HL-60/S4 (cell line): Measurements from ENCODE around the gene EDARADD.

Experiments used
- in situ Hi-C: fragments of 300-500 bp; cut with MboI; formaldehyde crosslinking; loops from 2 replicates; pipeline ENCODE4 v1.14.3; 2022; ENCODE audit warnings: low sequenced_read_pairs

EDARADD gene

DNA sequence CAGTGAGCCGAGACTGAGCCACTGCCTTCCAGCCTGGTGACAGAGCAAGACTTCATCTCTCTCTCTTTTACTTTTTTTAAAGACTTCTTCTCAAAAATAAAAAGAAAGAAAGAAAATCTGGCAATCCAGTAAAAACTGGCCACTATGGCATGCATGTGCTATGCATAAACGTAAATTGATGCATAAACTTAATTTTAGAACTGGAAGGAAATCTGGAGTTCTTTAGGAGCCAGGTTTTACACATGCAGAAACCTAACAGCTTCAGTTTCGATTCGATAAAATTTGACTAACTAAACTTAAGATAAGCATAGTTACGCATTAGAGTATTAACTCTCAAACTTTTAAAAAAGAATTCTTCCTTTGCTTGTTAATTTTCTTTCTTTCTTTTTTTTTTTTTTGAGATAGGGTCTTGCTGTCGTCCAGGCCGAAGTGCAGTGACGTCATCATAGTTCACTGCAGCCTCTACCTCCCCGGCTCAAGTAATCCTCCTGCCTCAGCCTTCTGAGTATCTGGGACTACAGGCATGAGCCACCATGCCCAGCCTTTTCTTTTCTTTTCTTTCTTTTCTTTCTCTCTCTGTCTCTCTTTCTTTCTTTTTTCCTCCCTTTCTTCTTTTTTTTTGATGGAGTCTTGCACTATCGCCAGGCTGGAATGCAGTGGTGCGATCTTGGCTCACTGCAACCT, 117.8 kb downstream of the EDARADD start:
- in situ Hi-C loops, result no loop called here

DNA sequence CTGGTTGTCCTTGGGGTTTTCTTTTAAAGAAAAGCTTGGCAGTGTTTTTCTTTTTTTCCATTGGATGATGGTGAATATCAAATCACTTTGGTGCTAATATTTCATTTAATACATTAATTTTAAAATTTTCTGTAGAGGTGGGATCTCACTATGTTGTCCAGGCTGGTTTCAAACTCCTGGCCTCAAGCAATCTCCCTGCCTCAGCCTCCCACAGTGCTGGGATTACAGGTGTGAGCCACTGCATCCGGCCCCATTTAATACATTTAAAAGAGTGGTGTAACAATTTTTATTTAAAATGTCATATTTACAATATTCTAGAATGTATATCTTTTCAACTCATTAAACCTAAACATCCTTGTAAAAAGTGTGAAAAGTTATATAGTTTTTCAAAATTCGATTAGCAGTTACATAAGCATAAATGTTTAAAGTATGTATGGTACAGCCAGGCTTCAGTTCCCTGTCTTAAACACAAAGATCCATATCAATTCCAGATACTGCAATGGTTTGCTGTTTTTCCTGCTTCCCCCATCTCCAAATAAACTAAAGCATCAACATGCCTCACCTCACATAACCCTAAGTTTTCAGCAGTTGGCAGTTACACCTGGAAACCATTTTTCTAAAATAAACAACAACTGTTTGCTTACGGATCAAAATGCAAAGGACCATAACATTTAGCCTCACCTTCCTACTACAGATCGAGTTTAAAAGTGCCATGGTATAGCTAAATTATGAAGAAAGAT, 120.8 kb downstream of the EDARADD start:
- in situ Hi-C loops, result no loop called here

DNA sequence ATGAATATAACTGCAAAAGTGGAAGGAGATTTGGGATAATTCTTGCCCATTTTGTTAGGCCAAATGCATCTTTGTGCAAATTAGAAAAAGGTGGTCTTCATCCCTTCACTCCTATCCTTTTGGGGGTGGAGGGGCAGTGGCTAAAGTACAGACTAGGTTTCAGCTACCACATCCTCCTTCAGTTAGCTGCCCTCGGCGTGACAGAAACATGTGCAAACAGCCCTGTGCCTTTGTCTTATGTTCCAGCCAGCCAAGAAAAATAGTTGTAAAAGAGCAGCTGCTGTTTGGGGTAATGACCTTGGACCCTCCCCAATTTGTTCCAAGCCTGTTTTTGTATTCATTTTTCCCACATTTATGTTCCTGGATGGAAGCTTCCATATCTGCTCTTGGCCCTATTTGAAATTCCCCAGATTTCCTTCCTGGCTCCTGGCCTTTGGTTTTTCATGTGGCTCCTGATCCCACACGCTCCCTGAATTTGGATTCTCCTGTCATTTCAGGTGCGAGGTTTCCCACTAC, 121.4 kb downstream of the EDARADD start:
- in situ Hi-C loops, result no loop called here

DNA sequence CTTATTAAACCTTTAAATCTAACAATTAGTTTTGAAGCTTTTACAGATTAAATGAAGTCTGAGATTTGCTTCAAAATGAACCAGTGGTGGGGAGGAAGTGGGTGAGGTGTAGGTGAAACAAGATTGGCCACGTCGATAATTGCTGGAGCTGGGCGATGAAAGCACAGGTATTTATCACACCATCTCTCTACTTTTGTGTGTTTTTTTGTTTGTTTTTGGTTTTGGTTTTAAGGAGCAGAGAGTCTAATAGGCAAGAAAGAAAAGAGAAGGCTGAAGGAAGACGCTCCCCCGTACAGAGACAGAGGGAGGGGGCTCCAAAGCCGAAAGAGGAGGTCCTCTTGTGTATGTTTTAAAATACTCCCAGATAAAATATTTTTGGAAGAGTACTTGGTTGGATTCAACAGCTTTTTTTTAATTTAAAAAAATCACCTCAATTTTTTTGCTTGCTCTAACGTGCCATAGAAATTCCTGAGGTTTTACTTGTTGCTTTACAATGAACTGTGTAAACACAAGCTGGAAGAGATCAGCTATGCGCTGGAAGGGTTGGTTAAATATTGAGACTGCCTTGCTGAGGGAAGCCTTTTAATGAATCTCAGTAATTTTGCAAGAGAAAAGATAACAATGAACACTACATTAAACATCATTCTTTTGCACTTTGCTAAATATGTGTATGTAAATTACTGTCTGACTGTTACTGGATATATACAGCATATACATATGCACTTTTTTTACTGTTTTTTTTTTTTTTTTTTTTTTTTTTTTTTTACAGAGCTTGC, 123.0 kb downstream of the EDARADD start:
- in situ Hi-C loops, result no loop called here

DNA sequence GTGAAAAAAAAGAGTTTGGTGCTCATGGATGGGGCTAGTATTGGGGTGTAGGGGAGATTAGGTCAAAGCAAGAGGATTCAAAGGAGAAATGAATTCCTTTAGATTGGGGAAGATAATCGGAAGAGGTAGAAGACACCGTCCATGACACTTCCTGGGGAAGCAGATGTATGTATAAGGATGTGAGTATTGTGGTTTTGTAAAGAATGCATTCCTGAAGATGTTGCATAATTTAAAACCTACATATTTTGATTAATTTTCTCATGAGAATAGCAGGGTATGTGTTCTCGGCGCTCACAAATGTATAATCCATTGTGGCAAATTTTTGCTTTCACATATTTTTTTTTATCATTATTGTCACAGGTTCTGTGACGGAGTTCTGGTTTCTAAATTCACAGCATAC, 124.2 kb downstream of the EDARADD start:
- in situ Hi-C loops, result no loop called here

DNA sequence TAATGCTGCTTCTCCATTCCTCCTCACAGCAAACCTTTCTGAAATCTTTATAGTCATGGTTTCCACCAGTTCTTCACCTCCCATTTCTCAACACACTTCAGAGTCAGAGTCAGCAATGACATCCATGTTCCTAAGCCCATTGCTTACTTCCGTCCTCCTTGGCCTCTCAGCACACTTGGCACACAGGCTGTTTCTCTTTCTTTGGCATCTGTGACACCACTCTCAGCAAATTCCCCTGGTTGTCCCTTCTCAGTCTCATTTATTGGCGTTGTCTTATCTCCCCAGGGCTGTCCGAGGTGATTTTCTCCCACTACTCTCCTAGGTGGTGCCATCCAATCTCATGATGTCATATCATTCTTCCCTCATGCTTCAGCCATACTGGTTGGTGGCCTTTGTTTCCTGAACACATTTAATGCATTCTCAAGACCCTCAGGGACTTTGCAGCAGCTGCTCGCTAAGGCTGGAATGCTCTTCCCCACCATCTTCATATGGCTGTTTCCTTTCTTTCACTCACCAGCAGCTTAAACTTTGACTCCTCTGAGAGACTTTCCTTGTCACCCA, 126.4 kb downstream of the EDARADD start:
- in situ Hi-C loops, result no loop called here

DNA sequence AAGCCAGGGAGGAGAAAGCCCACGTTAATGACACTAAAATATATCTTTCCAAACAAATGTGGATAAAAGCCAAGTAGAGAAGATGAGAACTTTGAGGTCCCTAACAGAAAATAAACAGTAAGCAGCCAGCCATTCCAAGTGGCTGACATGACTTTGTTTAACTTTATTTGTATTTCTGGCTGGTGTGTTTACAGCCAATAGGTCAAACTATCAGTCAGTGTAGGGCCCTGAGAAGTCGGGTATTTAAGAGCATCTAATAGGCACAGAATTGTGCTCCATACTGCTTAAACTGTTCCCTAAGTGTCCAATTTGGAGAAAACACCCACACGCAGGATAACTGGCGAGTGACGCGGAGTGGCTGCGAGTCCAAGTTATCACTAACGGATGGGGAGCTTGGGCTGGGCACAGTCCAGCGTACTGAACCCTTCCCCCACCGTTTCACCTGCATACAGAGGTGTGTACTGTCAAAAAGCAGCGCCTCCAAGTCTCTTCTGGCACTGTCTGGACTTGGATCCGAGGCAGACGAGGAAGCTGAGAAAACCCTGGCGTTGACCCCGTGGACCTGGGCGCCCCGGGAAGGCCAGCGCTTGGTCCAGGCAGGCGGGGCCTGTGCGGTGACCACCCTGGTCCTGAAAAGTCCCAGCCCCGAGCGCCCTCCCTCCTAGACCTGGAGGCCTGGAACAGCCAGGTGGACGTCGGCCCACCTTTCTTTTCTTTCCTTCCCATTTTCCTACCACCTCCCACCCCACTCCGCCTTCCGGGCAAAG, 129.0 kb downstream of the EDARADD start:
- in situ Hi-C loops, result no loop called here

DNA sequence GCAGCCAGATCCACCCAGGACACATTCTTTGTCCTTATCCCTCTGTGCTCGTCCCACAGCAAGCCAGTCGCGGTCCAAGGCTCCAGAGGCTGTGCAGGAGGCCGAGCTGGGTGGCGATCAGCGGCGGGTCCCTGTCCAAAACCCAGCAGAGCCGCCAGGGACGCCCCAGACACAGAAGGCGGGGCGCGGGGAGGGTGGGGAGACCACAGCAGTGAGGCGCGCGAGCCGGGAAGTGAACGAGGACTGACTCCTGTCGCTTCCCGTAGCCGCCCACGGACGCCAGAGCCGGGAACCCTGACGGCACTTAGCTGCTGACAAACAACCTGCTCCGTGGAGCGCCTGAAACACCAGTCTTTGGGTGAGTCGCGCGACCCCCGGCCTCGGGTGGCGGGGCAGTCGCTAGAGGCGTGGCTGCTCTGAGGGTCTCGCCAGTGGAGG, 129.6 kb downstream of the EDARADD start, which contains the start of gene LGALS8:
TSS of gene LGALS8 (plus strand) at position 279 of the 438 bp plus-strand sequence. CDS start 2,089 bp downstream, outside the sequence.
- in situ Hi-C loops, result no loop called here

DNA sequence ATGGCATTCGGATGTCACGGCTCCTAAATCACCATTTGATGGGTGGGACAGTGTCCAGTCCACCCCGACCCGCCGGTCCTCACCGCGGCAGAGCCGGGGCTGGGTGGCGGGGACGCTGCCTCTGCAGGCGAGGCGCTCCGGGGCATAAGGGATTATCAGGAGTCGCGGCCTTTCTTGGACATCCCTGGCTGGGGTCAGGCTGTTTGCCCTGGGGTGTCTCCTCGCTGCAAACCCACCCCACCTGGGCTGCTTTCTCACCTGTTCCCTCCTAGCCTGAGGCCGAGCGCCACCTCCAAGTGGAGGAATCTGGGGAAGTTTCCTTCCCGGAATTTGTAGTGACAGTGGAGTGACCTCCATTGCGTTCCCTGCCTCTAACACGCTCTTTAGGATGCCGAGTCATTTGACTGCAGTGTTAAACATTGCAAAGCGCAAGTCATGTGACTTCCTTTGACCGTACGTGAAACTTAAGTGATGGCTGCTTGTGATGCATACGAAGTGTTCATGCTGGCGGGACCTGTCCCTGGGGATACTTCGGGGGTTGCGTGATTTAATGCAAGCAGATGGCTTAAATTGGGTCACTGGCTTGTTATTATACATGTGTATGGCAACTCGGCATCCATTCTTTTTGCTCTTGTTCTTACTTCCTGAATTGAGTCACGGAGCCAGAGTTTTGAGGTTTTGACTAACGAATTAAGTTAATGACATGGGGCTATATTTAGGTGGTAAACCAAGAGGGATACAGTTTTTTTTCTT, 130.2 kb downstream of the EDARADD start:
- in situ Hi-C loops, result no loop called here

DNA sequence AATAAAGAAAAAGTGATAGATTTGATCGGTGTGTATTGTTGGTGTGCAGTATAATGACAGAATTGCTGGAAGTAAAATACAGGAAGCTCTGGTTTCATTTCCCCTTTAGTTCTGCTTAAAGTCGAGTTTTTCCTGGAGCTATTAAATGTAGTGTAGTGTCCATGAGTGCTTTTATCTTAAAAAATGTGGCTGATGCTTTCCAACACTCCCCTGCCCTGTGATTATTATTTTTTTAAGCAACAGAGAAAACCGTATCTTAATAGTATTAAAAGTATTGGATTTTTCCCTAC, 130.8 kb downstream of the EDARADD start:
- in situ Hi-C loops, result no loop called here

DNA sequence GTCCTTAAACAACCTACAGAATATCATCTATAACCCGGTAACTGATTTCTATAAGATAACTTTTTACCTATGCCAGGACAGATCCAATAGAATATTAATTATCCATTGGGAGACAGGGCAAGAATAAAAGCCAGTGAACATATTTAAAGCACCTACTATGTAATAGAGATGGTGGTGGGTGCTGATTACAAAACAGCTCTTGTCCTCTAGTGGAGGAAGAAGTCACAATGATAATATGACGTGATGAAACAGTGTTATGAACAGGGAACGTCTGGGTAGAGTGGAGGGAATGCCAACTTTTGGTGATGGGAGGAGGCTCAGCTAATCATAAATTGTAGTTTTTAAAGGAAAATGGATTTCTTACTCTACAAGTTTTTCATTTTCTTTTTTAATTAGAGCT, 132.0 kb downstream of the EDARADD start:
- in situ Hi-C loops, result no loop called here

DNA sequence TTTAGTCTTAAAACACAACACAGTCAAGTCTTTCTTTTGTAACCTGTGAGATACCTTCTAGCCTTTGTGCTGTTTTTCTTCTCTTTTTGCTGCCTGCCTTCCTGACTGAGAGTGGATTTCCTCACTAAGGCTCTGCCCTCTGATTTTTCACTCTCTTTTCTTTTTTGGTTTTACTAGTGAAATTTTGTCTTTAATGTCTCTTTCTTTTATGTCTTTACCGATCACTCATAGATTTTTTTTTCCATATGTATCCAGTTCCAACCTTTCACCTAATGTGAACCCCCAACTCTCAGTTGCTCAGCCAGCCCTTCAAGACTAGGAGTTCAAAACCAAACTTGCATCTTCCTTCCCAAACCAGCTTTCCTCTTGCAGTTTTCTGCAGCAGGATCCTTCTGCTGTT, 136.2 kb downstream of the EDARADD start:
- in situ Hi-C loops, result no loop called here

DNA sequence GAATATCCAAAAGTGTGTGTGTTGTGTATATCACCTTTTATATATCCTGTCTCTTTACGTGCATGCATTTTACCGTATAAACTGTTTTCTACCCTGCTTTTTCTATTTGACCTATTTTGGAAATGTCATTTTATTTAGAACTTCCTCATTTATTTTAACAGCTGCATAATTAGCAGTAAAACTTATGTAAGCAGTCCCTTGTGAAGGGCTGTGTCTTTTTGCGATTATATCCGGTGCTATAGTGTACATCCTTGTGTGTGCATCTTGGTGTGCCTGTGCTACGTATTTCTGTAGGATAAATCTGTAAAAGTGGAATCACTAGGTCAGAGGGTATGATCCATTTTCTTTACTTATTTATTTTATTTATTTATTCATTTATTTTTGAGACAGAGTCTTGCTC, 136.9 kb downstream of the EDARADD start:
- in situ Hi-C loops, result no loop called here

DNA sequence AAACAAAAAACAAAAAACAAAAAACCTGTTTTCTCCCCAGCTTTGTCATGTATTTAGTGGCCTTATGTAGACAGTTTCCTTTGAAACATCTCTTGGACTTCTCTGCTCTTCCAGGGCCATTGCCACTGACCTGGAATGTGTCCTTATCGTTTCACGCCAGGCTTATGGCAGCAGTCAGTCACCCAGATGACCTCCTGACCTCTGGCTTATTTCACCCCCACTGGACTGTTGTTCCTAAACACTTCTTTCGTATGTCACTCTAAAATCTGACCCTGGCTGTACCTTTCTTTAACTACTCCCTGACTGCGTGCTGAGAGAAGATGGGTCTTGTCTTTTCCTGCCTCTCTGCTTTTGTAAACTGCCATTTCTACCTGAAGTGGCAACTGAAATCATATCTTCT, 138.8 kb downstream of the EDARADD start:
- in situ Hi-C loops, result no loop called here

DNA sequence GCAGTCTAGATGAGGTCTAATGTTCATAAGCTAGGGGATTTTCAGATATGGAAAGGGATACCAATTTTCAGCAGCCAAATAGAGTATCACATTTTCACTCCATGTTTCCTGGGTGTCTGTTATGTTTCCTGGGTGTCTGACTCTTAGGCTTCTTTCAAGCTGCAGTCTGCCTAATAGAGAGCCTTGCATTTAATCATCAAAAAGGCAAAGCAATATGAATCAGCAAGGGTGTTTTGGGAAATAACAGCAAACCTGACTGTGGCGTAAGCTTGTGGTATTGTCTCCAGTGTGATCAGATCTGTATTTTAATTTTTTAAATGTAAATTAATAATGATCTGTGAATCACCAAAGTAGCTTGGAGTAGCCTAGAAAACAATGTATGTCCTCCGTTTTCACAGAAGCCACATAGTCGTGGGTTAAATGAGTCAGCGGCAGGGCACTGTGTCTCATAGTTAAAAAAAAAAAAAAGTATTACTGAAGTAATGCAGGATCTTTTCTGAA, 140.1 kb downstream of the EDARADD start:
- in situ Hi-C loops, result no loop called here
